Caco-2 (cell line): ENCODE results near the gene BTNL9. TPM values are rescaled to one million over a fixed set of nuclear protein-coding genes. Genes with fewer than 3 reads are reported as not detected.
A peak's percentile ranks its signal among the peaks of the same experiment; 100 is the strongest.
"Not testable (repeated sequence)": the region's sequence is repeated elsewhere in the genome, so short reads cannot be mapped to it uniquely, and the experiment has no call there.

Source experiments
- BruUV-seq: library from RNA; stranded (reverse); fragments of 400-500 nt; replicated peaks from 2 replicates; lab custom pipeline; 2021; lab: Mats Ljungman, UMichigan
- CTCF ChIA-PET: fragments of 300-600 bp; sonication (Branson Sonifier 250); formaldehyde crosslinking; loops from one replicate; lab custom pipeline; 2022; ENCODE audit warnings: antibody characterized with exemption; lab: Charles Lee
- POLR2A ChIA-PET: fragments of 300-600 bp; sonication (Branson Sonifier 250); formaldehyde crosslinking; loops from one replicate; lab custom pipeline; 2022; ENCODE audit warnings: antibody characterized with exemption; lab: Charles Lee
- DNase-seq, 2 experiments: peaks; one replicate each; pipeline versions ENCODE4 v3.0.0 to v3.0.0-alpha.2; 2020 to 2022
- H3K27me3 ChIP-seq: replicated peaks from 2 replicates; pipeline ENCODE4 v1.6.0; 2011; ENCODE audit warnings: low read length; ENCODE audit not compliant: control insufficient read depth, insufficient read depth
- H3K36me3 ChIP-seq: 2 replicates; pipeline ENCODE4 v1.5.1; 2011; ENCODE audit warnings: low read length; ENCODE audit not compliant: control insufficient read depth, insufficient read depth
- H3K4me1 ChIP-seq: fragments of 250-450 bp; sonication (Bioruptor Pico); 2 replicates; pipeline ENCODE4 v1.5.1; 2020; ENCODE audit warnings: mild to moderate bottlenecking
- H3K4me3 ChIP-seq: 2 replicates; pipeline ENCODE4 v1.5.1; 2011; ENCODE audit warnings: low read depth, mild to moderate bottlenecking, control low read depth, low read length
- H3K9me3 ChIP-seq: fragments of 250-450 bp; sonication (Bioruptor Pico); 2 replicates; pipeline ENCODE4 v1.5.1; 2020; ENCODE audit warnings: mild to moderate bottlenecking, moderate library complexity
- H3K27ac Mint-ChIP-seq: one replicate; pipeline ENCODE4 v1.8.0; 2022; ENCODE audit warnings: mixed read lengths; ENCODE audit not compliant: unreplicated experiment
- H3K27me3 Mint-ChIP-seq: one replicate; pipeline ENCODE4 v1.8.0; 2022; ENCODE audit warnings: mixed read lengths; ENCODE audit not compliant: insufficient read depth, unreplicated experiment
- H3K36me3 Mint-ChIP-seq: one replicate; pipeline ENCODE4 v1.8.0; 2022; ENCODE audit warnings: mild to moderate bottlenecking, mixed read lengths; ENCODE audit not compliant: insufficient read depth, unreplicated experiment
- H3K4me1 Mint-ChIP-seq: one replicate; pipeline ENCODE4 v1.8.0; 2022; ENCODE audit warnings: low read depth, mixed read lengths; ENCODE audit not compliant: unreplicated experiment
- H3K4me3 Mint-ChIP-seq: one replicate; pipeline ENCODE4 v1.8.0; 2022; ENCODE audit warnings: mild to moderate bottlenecking, moderate library complexity, mixed read lengths; ENCODE audit not compliant: unreplicated experiment
- H3K9me3 Mint-ChIP-seq: one replicate; pipeline ENCODE4 v1.8.0; 2022; ENCODE audit warnings: mixed read lengths; ENCODE audit not compliant: unreplicated experiment
- intact Hi-C: fragments of 100-400 bp; cut with micrococcal nuclease; formaldehyde crosslinking; loops from one replicate; pipeline ENCODE4 v1.10.0; 2022; ENCODE audit not compliant: unreplicated experiment
- total RNA-seq: library from RNA; stranded (reverse); gene quantifications from 2 replicates; pipeline ENCODE4 v1.2.3, GENCODE V29; 2022
- TF ChIP-seq, protein P1 (sequence below), 2 experiments: fragments of 200-600 bp in 1 of 2; IDR thresholded peaks; 1 replicate in 1 of 2; 2 replicates in 1 of 2; pipeline versions ENCODE4 v1.5.1 to v1.8.0; 2011 to 2022; ENCODE audit warnings: antibody characterized with exemption in 1 of 2, control low read depth in 1 of 2, inconsistent platforms in 1 of 2, low read depth in 1 of 2, low read length in 1 of 2, mild to moderate bottlenecking in 1 of 2, moderate library complexity in 1 of 2; ENCODE audit not compliant: insufficient read depth in 1 of 2, severe bottlenecking in 1 of 2, unreplicated experiment in 1 of 2

BTNL9 gene
- total RNA-seq, 1 experiment from 2014 or later: 8.4 TPM

- ChIA-PET POLR2A (no interaction called here), CTCF (interaction anchor here (0.7 kb wide), 1 partner anchor 97 kb away, joined by 3 read pairs; no protein-coding TSS in a partner anchor)
- H3K36me3 ChIP-seq: no peaks in the 10 kb centered on the region
- no peaks in the 10 kb centered on the region for H3K27me3 ChIP-seq
- Mint-ChIP-seq H3K4me3 (no peak overlapping the region), H3K4me1 (no peaks in the 10 kb centered on the region), H3K27ac (no peak overlapping the region), H3K27me3 (no peaks in the 10 kb centered on the region), H3K36me3 (no peaks in the 10 kb centered on the region), H3K9me3 (peaks cover 7% of the 10 kb centered on the region)
- intact Hi-C loops: loop anchor here (5.0 kb wide), 1 partner anchor 220 kb away; no protein-coding TSS in a partner anchor
- BruUV-seq: no TSS peak
- no peaks in the 10 kb centered on the region for H3K9me3 ChIP-seq
- H3K4me1 ChIP-seq: no peaks in the 10 kb centered on the region
- TF ChIP-seq, protein P1, sequence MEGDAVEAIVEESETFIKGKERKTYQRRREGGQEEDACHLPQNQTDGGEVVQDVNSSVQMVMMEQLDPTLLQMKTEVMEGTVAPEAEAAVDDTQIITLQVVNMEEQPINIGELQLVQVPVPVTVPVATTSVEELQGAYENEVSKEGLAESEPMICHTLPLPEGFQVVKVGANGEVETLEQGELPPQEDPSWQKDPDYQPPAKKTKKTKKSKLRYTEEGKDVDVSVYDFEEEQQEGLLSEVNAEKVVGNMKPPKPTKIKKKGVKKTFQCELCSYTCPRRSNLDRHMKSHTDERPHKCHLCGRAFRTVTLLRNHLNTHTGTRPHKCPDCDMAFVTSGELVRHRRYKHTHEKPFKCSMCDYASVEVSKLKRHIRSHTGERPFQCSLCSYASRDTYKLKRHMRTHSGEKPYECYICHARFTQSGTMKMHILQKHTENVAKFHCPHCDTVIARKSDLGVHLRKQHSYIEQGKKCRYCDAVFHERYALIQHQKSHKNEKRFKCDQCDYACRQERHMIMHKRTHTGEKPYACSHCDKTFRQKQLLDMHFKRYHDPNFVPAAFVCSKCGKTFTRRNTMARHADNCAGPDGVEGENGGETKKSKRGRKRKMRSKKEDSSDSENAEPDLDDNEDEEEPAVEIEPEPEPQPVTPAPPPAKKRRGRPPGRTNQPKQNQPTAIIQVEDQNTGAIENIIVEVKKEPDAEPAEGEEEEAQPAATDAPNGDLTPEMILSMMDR (IDR thresholded peaks at IDR 0.05; ENCODE audit: insufficient read depth in 1 of 2, low read depth in 1 of 2, low read length in 1 of 2, severe bottlenecking in 1 of 2, unreplicated experiment in 1 of 2): no peak
- H3K4me3 ChIP-seq: no peak overlapping the region
- no peak for DNase-seq
These were observed 47.2 kb downstream of the BTNL9 start for GRCh38 chr5:181087309-181087708.

- DNase-seq: peak in 1 of 2 experiments; percentile 30
- no peaks in the 10 kb centered on the region for H3K9me3 Mint-ChIP-seq
- intact Hi-C loops: loop anchor here (5.0 kb wide), 1 partner anchor 221 kb away; no protein-coding TSS in a partner anchor
- Histone ChIP-seq H3K4me1 (no peaks in the 10 kb centered on the region), H3K4me3 (no peak overlapping the region), H3K9me3 (no peaks in the 10 kb centered on the region), H3K27me3 (no peaks in the 10 kb centered on the region), H3K36me3 (no peaks in the 10 kb centered on the region)
- TF ChIP-seq, protein P1 (IDR thresholded peaks at IDR 0.05; ENCODE audit: insufficient read depth in 1 of 2, low read depth in 1 of 2, low read length in 1 of 2, severe bottlenecking in 1 of 2, unreplicated experiment in 1 of 2): peak; percentile 42 to 44
- POLR2A ChIA-PET: no interaction called here
- H3K36me3 Mint-ChIP-seq: no peaks in the 10 kb centered on the region
- H3K27ac Mint-ChIP-seq: no peak overlapping the region
- no peaks in the 10 kb centered on the region for H3K4me1 Mint-ChIP-seq
- no peak overlapping the region for H3K4me3 Mint-ChIP-seq
- no TSS peak for BruUV-seq
- H3K27me3 Mint-ChIP-seq: no peaks in the 10 kb centered on the region
- CTCF ChIA-PET: no interaction called here
These were observed 48.2 kb downstream of the BTNL9 start for GRCh38 chr5:181088289-181088688.

DNA sequence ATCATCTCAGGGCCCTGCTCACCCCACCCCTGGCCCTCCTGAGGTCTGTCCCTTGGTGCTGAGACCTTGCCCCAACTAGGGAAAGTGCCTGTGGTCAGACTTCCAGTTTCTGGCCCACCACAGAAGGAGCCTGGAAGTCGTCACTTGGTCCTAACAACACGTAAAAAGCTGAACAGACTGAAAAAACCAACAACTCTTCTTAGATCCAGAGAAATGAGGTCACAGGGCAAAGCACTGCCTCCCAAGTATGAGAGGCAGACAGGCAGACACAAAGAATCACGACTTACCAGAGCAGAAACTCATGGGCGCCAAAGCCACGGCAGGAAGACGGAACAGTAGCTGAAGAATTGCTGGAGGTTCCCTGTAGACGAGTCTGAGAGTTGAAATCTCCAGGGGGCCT is 52.4 kb downstream of the BTNL9 start:
- H3K36me3 ChIP-seq: no peaks in the 10 kb centered on the region
- H3K4me1 ChIP-seq: no peaks in the 10 kb centered on the region
- no peak overlapping the region for H3K4me3 ChIP-seq
- H3K27ac Mint-ChIP-seq: no peak overlapping the region
- H3K9me3 ChIP-seq: no peaks in the 10 kb centered on the region
- no peaks in the 10 kb centered on the region for H3K36me3 Mint-ChIP-seq
- H3K9me3 Mint-ChIP-seq: no peaks in the 10 kb centered on the region
- no peaks in the 10 kb centered on the region for H3K4me1 Mint-ChIP-seq
- H3K27me3 ChIP-seq: no peaks in the 10 kb centered on the region
- no peaks in the 10 kb centered on the region for H3K27me3 Mint-ChIP-seq
- H3K4me3 Mint-ChIP-seq: no peak overlapping the region
- POLR2A ChIA-PET: no interaction called here
- TF ChIP-seq, protein P1 (IDR thresholded peaks at IDR 0.05; ENCODE audit: insufficient read depth in 1 of 2, low read depth in 1 of 2, low read length in 1 of 2, severe bottlenecking in 1 of 2, unreplicated experiment in 1 of 2): no peak
- DNase-seq: no peak
- BruUV-seq: no TSS peak
- CTCF ChIA-PET: no interaction called here
- intact Hi-C loops: no loop called here

DNA sequence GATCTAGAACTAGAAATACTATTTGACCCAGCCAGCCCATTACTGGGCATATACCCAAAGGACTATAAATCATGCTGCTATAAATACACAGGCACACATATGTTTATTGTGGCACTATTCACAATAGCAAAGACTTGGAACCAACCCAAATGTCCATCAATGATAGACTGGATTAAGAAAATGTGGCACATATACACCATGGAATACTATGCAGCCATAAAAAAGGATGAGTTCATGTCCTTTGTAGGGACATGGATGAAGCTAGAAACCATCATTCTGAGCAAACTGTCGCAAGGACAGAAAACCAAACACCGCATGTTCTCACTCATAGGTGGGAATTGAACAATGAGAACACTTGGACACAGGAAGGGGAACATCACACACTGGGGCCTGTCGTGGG is 55.1 kb downstream of the BTNL9 start:
- H3K4me1 ChIP-seq, H3K27me3 ChIP-seq, H3K4me1 Mint-ChIP-seq, BruUV-seq, DNase-seq, H3K36me3 ChIP-seq, H3K27me3 Mint-ChIP-seq, H3K36me3 Mint-ChIP-seq, POLR2A ChIA-PET, H3K27ac Mint-ChIP-seq, H3K9me3 ChIP-seq, H3K4me3 ChIP-seq, H3K4me3 Mint-ChIP-seq, intact Hi-C loops, H3K9me3 Mint-ChIP-seq, CTCF ChIA-PET: not testable (repeated sequence)

DNA sequence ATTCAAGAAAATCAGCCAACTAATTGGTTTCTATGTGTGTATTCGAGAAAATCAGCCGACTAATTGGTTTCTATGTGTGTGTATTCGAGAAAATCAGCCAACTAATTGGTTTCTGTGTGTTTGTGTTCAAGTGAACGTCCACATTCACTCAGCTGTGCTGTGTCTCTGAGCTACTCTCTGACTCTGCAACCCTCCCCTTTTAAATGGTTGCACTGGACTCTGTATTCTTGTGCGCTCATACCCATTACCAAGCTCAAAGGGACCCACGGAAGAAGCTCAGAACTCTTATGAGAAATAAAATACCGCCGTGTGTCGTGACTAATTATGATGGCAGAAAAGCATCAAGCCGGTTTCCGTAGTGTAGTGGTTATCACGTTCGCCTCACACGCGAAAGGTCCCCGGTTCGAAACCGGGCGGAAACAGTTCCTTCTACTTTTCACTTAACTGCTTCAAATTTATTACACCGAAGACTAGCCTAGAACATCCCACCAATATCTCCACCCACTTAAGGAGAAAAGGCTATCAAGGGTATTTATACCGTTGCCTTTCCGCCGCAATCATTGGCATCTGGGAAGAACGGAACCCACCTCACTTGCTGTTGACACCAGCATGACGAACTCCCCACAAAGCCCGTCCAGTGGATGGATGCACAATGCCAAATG is 56.8 kb downstream of the BTNL9 start:
- H3K4me3 ChIP-seq, POLR2A ChIA-PET, H3K4me1 Mint-ChIP-seq, H3K36me3 Mint-ChIP-seq, H3K27ac Mint-ChIP-seq, H3K4me1 ChIP-seq, DNase-seq, H3K27me3 Mint-ChIP-seq, H3K4me3 Mint-ChIP-seq, H3K36me3 ChIP-seq, H3K9me3 ChIP-seq, H3K27me3 ChIP-seq, intact Hi-C loops, BruUV-seq, CTCF ChIA-PET, H3K9me3 Mint-ChIP-seq: not testable (repeated sequence)
